NCI-H345 treated with DMSO at 0.1 percent for 48 hours (cell line): ENCODE measurements around the gene IDH3G.
"Not testable (repeated sequence)": the region's sequence is repeated elsewhere in the genome, so short reads cannot be mapped to it uniquely, and the experiment has no call there.

ENCODE experiments used
- DNase-seq: peaks from one replicate; lab custom pipeline; 2025; ENCODE audit not compliant: unreplicated experiment; lab: John Stamatoyannopoulos, UW

Gene IDH3G

GRCh38 chrX:153794018-153794896 lies at the start of gene IDH3G, which contains the start of gene SSR4:
Gene IDH3G, minus strand, starts transcription at chrX:153794375. Its CDS starts 49 bp downstream, at chrX:153794326.
Gene SSR4, plus strand, starts transcription at chrX:153794668. Its CDS starts 20 bp downstream, at chrX:153794688.
- DNase-seq = peak; percentile 91

- no peak for DNase-seq
Measured at GRCh38 chrX:153836921-153837320, 42.7 kb upstream of the IDH3G start.

GRCh38 chrX:153832728-153833127 lies 38.6 kb upstream of the IDH3G start:
- DNase-seq = no peak

GRCh38 chrX:153831429-153832150 lies 37.4 kb upstream of the IDH3G start:
- no peak for DNase-seq

GRCh38 chrX:153830640-153831428 lies 36.7 kb upstream of the IDH3G start:
- no peak for DNase-seq

- DNase-seq = no peak
Measured at GRCh38 chrX:153829799-153830639, 35.8 kb upstream of the IDH3G start, which contains the start of gene PDZD4. Gene PDZD4, minus strand, starts transcription at chrX:153830544. Its CDS starts 246 bp downstream, at chrX:153830298.

GRCh38 chrX:153829549-153829798 lies 35.3 kb upstream of the IDH3G start:
- no peak for DNase-seq

- DNase-seq = no peak
Measured at GRCh38 chrX:153828723-153829548, 34.8 kb upstream of the IDH3G start.

GRCh38 chrX:153828308-153828707 lies 34.1 kb upstream of the IDH3G start:
- DNase-seq = no peak

GRCh38 chrX:153827903-153828302 lies 33.7 kb upstream of the IDH3G start:
- no peak for DNase-seq

GRCh38 chrX:153827016-153827415 lies 32.8 kb upstream of the IDH3G start:
- no peak for DNase-seq

GRCh38 chrX:153825042-153825441 lies 30.9 kb upstream of the IDH3G start:
- DNase-seq = no peak

GRCh38 chrX:153824348-153824747 lies 30.2 kb upstream of the IDH3G start:
- no peak for DNase-seq

GRCh38 chrX:153821066-153821465 lies 26.9 kb upstream of the IDH3G start:
- DNase-seq = no peak

- no peak for DNase-seq
Measured at GRCh38 chrX:153820601-153821000, 26.4 kb upstream of the IDH3G start.

GRCh38 chrX:153819384-153820040 lies 25.3 kb upstream of the IDH3G start:
- DNase-seq = no peak

- DNase-seq = peak; percentile 24
Measured at GRCh38 chrX:153818571-153819383, 24.6 kb upstream of the IDH3G start.

- DNase-seq = not testable (repeated sequence)
Measured at GRCh38 chrX:153818064-153818463, 23.9 kb upstream of the IDH3G start.
